ENCODE measurements around the gene SYCN.

GRCh38 chr19:39200066-39200802 lies 3.8 kb downstream of the SYCN start:
- TF ChIP-seq, protein P1, sequence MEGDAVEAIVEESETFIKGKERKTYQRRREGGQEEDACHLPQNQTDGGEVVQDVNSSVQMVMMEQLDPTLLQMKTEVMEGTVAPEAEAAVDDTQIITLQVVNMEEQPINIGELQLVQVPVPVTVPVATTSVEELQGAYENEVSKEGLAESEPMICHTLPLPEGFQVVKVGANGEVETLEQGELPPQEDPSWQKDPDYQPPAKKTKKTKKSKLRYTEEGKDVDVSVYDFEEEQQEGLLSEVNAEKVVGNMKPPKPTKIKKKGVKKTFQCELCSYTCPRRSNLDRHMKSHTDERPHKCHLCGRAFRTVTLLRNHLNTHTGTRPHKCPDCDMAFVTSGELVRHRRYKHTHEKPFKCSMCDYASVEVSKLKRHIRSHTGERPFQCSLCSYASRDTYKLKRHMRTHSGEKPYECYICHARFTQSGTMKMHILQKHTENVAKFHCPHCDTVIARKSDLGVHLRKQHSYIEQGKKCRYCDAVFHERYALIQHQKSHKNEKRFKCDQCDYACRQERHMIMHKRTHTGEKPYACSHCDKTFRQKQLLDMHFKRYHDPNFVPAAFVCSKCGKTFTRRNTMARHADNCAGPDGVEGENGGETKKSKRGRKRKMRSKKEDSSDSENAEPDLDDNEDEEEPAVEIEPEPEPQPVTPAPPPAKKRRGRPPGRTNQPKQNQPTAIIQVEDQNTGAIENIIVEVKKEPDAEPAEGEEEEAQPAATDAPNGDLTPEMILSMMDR (IDR thresholded peaks at IDR 0.05) = no peak
- no peak for TF ChIP-seq POLR2A (IDR thresholded peaks at IDR 0.05)

Measured in uterus (tissue), 2 donors.